Kidney (tissue), 22 donors: Measurements from ENCODE around the gene RBM45. TPM values are rescaled to one million over a fixed set of nuclear protein-coding genes. Genes with fewer than 3 reads are reported as not detected.

Source experiments
- DNase-seq, 5 donors: peaks; one replicate each; pipeline ENCODE4 v3.0.0-alpha.2; 2013 to 2020
- FAIRE-seq: peaks from 2 replicates; lab custom pipeline; 2012; peaks lifted over from hg19 to GRCh38; lab: Jason Lieb, UNC
- H3K27ac ChIP-seq, 2 donors: one replicate each; pipeline ENCODE4 v1.7.0; 2013; ENCODE audit warnings: low read depth in 2 of 2, low read length in 2 of 2, inconsistent platforms in 1 of 2
- H3K27me3 ChIP-seq: one replicate; pipeline ENCODE4 v1.7.1; 2013; ENCODE audit warnings: low read length, inconsistent platforms; ENCODE audit not compliant: control insufficient read depth, insufficient read depth
- H3K36me3 ChIP-seq, 3 donors: one replicate each; pipeline versions ENCODE4 v1.7.0 to v1.7.1; 2013; ENCODE audit warnings: low read length in 3 of 3, control low read depth in 1 of 3, inconsistent platforms in 1 of 3; ENCODE audit not compliant: insufficient read depth in 3 of 3, control insufficient read depth in 2 of 3
- H3K4me1 ChIP-seq, 3 donors: one replicate each; pipeline versions ENCODE4 v1.7.0 to v1.7.1; 2013; ENCODE audit warnings: low read length in 3 of 3, inconsistent platforms in 1 of 3, low read depth in 1 of 3; ENCODE audit not compliant: control insufficient read depth in 2 of 3, insufficient read depth in 2 of 3
- H3K4me3 ChIP-seq, 3 donors: one replicate each; pipeline versions ENCODE4 v1.7.0 to v1.8.1; 2013; ENCODE audit warnings: low read length in 3 of 3, control low read depth in 1 of 3, inconsistent platforms in 1 of 3
- H3K9ac ChIP-seq, 3 donors: one replicate each; pipeline versions ENCODE4 v1.7.0 to v1.7.1; 2013; ENCODE audit warnings: low read length in 3 of 3, control low read depth in 1 of 3, inconsistent platforms in 1 of 3
- H3K9me3 ChIP-seq, 3 donors: one replicate each; pipeline versions ENCODE4 v1.7.0 to v1.7.1; 2013; ENCODE audit warnings: low read length in 3 of 3, control low read depth in 1 of 3, inconsistent platforms in 1 of 3; ENCODE audit not compliant: control insufficient read depth in 2 of 3, insufficient read depth in 1 of 3
- CTCF ChIP-seq: IDR thresholded peaks from 3 replicates; pipeline ENCODE4 v1.5.1; 2012; ENCODE audit warnings: mild to moderate bottlenecking, moderate library complexity, borderline replicate concordance; ENCODE audit not compliant: insufficient read depth; ENCODE audit errors: extremely low read depth
- intact Hi-C: fragments of 100-400 bp; cut with DNase I; formaldehyde crosslinking; loops from one replicate; pipeline ENCODE4 v1.11.1; 2022
- long read RNA-seq, 10 donors: library from polyadenylated mRNA in 1 of 10; unstranded in 1 of 10; transcript quantifications; one replicate each; pipeline ENCODE4 v2.0.0 and lab custom pipeline, GENCODE V29; 2021 to 2026
- polyA plus RNA-seq: library from polyadenylated mRNA; stranded (reverse); fragments of 350-450 nt; fragmentation: Illumina TruSeq; extraction: RNeasy Lipid Tissue Mini Kit (QIAGEN cat#74804); gene quantifications from one replicate; pipeline ENCODE4 v1.2.3, GENCODE V29; 2014; ENCODE audit warnings: low read depth, low replicate concordance; ENCODE audit not compliant: insufficient read depth
- total RNA-seq: library from RNA; stranded (reverse); fragmentation: NEBNext Ultra II Directional; extraction: Animal tissue kit (Norgen Biotek cat#: 25700); gene quantifications from one replicate; pipeline ENCODE4 v1.2.1, GENCODE V29; 2021
- donor health status: control.
- donor health status: control.
- donor health status: control.
- donor health status: control.
- donor health status: control.
- donor health status: DM: yes; HTN: yes; CAD: no.
- donor health status: Normal renal cell carcinoma (clear cell type).

Gene RBM45
- total RNA-seq (19.2 TPM), polyA plus RNA-seq (10.1 TPM)
- long read RNA-seq, donor 1, partial matches to known transcripts: 0 of 1 reads
- long read RNA-seq, donor 1, other reads (novel, unspliced or antisense): 0 of 1 reads
- long read RNA-seq, donor 2, partial matches to known transcripts: 5 of 6 reads
- long read RNA-seq, donor 2, other reads (novel, unspliced or antisense): 0 of 6 reads
- long read RNA-seq, donor 3, partial matches to known transcripts: 0 of 4 reads
- long read RNA-seq, donor 3, other reads (novel, unspliced or antisense): 0 of 4 reads
- long read RNA-seq, donor 4, partial matches to known transcripts: 0 of 5 reads
- long read RNA-seq, donor 4, other reads (novel, unspliced or antisense): 0 of 5 reads
- long read RNA-seq, donor 5: 0 reads
- long read RNA-seq, donor 6, transcript RBM45-201 (10 exons, 1,785 nt): major isoform, 5 of 6 reads
- long read RNA-seq, donor 6, partial matches to known transcripts: 0 of 6 reads
- long read RNA-seq, donor 6, other reads (novel, unspliced or antisense): 0 of 6 reads
- long read RNA-seq, donor 7, partial matches to known transcripts: 0 of 8 reads
- long read RNA-seq, donor 7, other reads (novel, unspliced or antisense): 4 of 8 reads
- long read RNA-seq, donor 8, partial matches to known transcripts: 0 of 1 reads
- long read RNA-seq, donor 8, other reads (novel, unspliced or antisense): 0 of 1 reads
- long read RNA-seq, donor 9, partial matches to known transcripts: 0 of 2 reads
- long read RNA-seq, donor 9, other reads (novel, unspliced or antisense): 0 of 2 reads
- long read RNA-seq, donor 10, partial matches to known transcripts: 8 of 9 reads
- long read RNA-seq, donor 10, other reads (novel, unspliced or antisense): 0 of 9 reads

- peak within 1 kb of the TSS; percentile 34 to 36 for H3K27ac ChIP-seq
- peaks cover 0 to under 1% (median 0%) of the 10 kb centered on the region in 3 donors for H3K36me3 ChIP-seq
- H3K4me3 ChIP-seq: peak within 1 kb of the TSS; percentile 90 to 95 (median 94)
- FAIRE-seq: no peak
- intact Hi-C loops: no loop called here
- no peaks in the 10 kb centered on the region for H3K27me3 ChIP-seq
- no peaks in the 10 kb centered on the region for H3K9me3 ChIP-seq
- peak within 1 kb of the TSS; percentile 74 to 88 (median 83) for H3K9ac ChIP-seq
- H3K4me1 ChIP-seq: peaks cover 0 to 7% (median 4%) of the 10 kb centered on the region in 3 donors
- peak; percentile 92 to 97 (median 94) for DNase-seq
- peak; percentile 90 for TF ChIP-seq CTCF
Measured at GRCh38 chr2:178112202-178113152, at the start of gene RBM45. Gene RBM45 (plus strand): TSS chr2:178112437. CDS start chr2:178112547, 110 bp downstream.

GRCh38 chr2:178066324-178066723, 45.9 kb upstream of the RBM45 start:
- H3K4me1 ChIP-seq: no peaks in the 10 kb centered on the region

More at GRCh38 chr2:178066324-178066723, 45.9 kb upstream of the RBM45 start:
- Histone ChIP-seq H3K4me3 (no peak overlapping the region), H3K36me3 (no peaks in the 10 kb centered on the region), H3K9me3 (no peaks in the 10 kb centered on the region), H3K27me3 (no peaks in the 10 kb centered on the region), H3K27ac (no peak overlapping the region), H3K9ac (no peak overlapping the region)
- DNase-seq: no peak
- no peak for TF ChIP-seq CTCF
- intact Hi-C loops: no loop called here
- FAIRE-seq: no peak
